Effector memory CD8-positive, alpha-beta T cell (primary cell): Measurements from ENCODE around the gene SLC43A1.
A peak's percentile ranks its signal among the peaks of the same experiment; 100 is the strongest.

Source experiments
- ATAC-seq: fragments of 150-1000 bp; cut with Tn5 transposase; replicated peaks from 2 replicates; pipeline ENCODE4 v1.10.0; 2021; ENCODE audit warnings: mild to moderate bottlenecking, moderate library complexity
- DNase-seq, 3 experiments: peaks; one replicate each; pipeline ENCODE4 v3.0.0; 2021
- H3K27ac Mint-ChIP-seq, 2 donors: one replicate each; pipeline ENCODE4 v1.8.0; 2022; ENCODE audit warnings: mild to moderate bottlenecking in 2 of 2, mixed read lengths in 2 of 2, moderate library complexity in 2 of 2
- H3K27me3 Mint-ChIP-seq, 2 donors: one replicate each; pipeline ENCODE4 v1.8.0; 2022; ENCODE audit warnings: mixed read lengths in 2 of 2
- H3K36me3 Mint-ChIP-seq: one replicate; pipeline ENCODE4 v1.8.0; 2022; ENCODE audit warnings: mild to moderate bottlenecking, moderate library complexity, mixed read lengths; ENCODE audit not compliant: insufficient read depth
- H3K4me1 Mint-ChIP-seq, 2 donors: one replicate each; pipeline ENCODE4 v1.8.0; 2022; ENCODE audit warnings: low read depth in 2 of 2, mixed read lengths in 2 of 2
- H3K4me3 Mint-ChIP-seq, 2 donors: one replicate each; pipeline ENCODE4 v1.8.0; 2022; ENCODE audit warnings: mild to moderate bottlenecking in 2 of 2, mixed read lengths in 2 of 2, moderate library complexity in 2 of 2
- H3K9me3 Mint-ChIP-seq, 2 donors: one replicate each; pipeline ENCODE4 v1.8.0; 2022; ENCODE audit warnings: mixed read lengths in 2 of 2
- total RNA-seq, 9 experiments: gene quantifications; one replicate each; lab custom pipeline; 2026; lab: John Stamatoyannopoulos, UW

The SLC43A1 gene
- total RNA-seq = 10.8 to 54.1 (median 33.5) reads per million in 9 experiments

GRCh38 chr11:57515332-57516060 is at the start of gene SLC43A1:
TSS of gene SLC43A1 (minus strand) at chr11:57515702. CDS start at chr11:57514111, 1,591 bp downstream.
- ATAC-seq (peak; percentile 40), DNase-seq (peak in 1 of 3 experiments; percentile 14)
- H3K27ac Mint-ChIP-seq = peak within 1 kb of the TSS; percentile 91 to 93
- peak within 1 kb of the TSS; percentile 93 to 99 for H3K4me3 Mint-ChIP-seq
- no peaks in the 10 kb centered on the region for H3K9me3 Mint-ChIP-seq
- H3K4me1 Mint-ChIP-seq = peaks cover 17 to 26% of the 10 kb centered on the region in 2 donors
- H3K27me3 Mint-ChIP-seq = peaks cover 0 to 7% of the 10 kb centered on the region in 2 donors
- peaks cover 2% of the 10 kb centered on the region for H3K36me3 Mint-ChIP-seq

DNA sequence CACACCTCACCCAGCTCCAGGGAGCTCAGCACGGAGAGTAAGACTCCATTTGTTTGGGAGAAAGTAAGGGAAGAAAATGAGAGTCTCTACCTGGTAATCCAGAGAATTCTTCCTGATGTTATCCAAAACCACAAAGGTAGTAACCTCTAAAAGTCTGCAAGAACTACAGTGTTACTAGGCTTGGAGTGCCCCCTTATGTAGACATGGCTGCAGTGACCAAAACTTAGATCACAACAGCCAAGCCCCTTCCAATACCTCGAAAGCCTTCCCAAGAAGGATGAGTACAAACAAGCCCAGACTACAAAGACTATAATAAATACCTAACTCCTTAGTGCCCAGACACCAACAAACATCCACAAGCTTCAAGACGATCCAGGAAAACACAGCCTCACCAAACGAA is 47.1 kb upstream of the SLC43A1 start:
- no peaks in the 10 kb centered on the region for H3K27me3 Mint-ChIP-seq
- H3K36me3 Mint-ChIP-seq = peaks cover 63% of the 10 kb centered on the region
- H3K27ac Mint-ChIP-seq = peak overlapping the region in 1 of 2 donors; percentile 72
- ATAC-seq (no peak), DNase-seq (no peak)
- peaks cover 45 to 57% of the 10 kb centered on the region in 2 donors for H3K4me1 Mint-ChIP-seq
- no peaks in the 10 kb centered on the region for H3K9me3 Mint-ChIP-seq
- no peak overlapping the region for H3K4me3 Mint-ChIP-seq

DNA sequence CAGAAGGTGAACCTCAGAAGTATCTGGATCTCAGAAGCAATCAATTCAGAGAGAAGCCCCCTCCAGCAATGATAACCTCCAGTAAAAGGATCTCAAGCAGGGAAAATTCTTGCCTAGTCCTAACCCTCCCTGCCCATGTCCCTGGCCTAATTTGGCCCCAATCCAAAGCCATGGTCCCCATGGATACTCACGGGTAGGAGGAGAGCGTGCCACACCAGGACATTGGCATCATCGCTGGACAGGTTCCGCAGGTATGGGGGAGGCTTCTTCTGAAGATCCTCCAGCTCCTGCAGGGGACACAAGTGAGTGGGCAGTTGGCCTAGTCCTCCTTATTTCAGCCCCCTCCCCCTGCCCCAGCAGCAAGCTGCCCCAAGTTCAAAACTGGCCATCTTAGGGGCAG is 44.6 kb upstream of the SLC43A1 start:
- Mint-ChIP-seq H3K27ac (peak overlapping the region; percentile 29 to 56), H3K36me3 (peaks cover 73% of the 10 kb centered on the region)

DNA sequence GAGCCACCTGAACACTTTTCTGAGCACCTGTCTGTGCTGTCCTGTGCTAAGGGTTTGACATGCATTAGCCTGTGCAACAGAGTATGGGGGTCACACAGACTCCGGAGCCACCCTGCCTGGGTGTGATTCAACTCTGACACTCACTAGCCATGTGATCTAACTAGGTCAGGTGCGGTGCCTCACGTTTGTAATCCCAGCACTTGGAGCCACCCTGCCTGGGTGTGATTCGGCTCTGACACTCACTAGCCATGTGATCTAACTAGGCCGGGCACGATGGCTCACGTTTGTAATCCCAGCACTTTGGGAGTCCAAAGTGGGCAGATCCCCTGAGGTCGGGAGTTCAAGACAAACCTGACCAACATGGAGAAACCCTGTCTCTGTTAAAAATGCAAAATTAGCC is 40.5 kb upstream of the SLC43A1 start:
- H3K27ac Mint-ChIP-seq = peak overlapping the region in 1 of 2 donors; percentile 72
- DNase-seq (no peak), ATAC-seq (no peak)
- H3K4me3 Mint-ChIP-seq = no peak overlapping the region
- no peaks in the 10 kb centered on the region for H3K9me3 Mint-ChIP-seq
- H3K27me3 Mint-ChIP-seq = no peaks in the 10 kb centered on the region
- H3K4me1 Mint-ChIP-seq = peaks cover 2 to 6% of the 10 kb centered on the region in 2 donors
- peaks cover 91% of the 10 kb centered on the region for H3K36me3 Mint-ChIP-seq

More for the DNA sequence above, 44.6 kb upstream of the SLC43A1 start:
- Mint-ChIP-seq H3K9me3 (no peaks in the 10 kb centered on the region), H3K27me3 (no peaks in the 10 kb centered on the region), H3K4me1 (peaks cover 32 to 38% of the 10 kb centered on the region in 2 donors), H3K4me3 (no peak overlapping the region)
- DNase-seq (no peak), ATAC-seq (no peak)

DNA sequence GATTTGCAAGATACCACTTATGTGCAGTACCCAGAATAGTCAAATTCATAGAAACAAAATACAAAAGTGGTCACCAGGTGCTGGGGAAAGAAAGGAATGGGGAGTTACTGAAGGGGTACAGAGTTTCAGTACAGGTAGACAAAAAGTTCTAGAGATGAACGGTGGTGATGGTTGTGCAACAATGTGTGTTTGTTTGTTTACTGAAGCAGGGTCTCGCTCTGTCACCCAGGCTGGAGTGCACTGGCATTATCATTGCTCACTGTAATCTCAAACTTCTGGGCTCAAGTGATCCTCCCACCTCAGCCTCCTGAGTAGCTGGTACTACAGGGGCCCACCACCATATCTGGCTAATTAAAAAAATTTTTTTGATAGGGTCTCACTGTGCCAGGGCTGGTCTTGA is 39.9 kb upstream of the SLC43A1 start:
- peak overlapping the region in 1 of 2 donors; percentile 75 for H3K27ac Mint-ChIP-seq
- ATAC-seq = no peak

GRCh38 chr11:57552479-57552878 is 37.0 kb upstream of the SLC43A1 start:
- Mint-ChIP-seq H3K4me1 (peaks cover 4 to 7% of the 10 kb centered on the region in 2 donors), H3K27me3 (no peaks in the 10 kb centered on the region), H3K4me3 (no peak overlapping the region), H3K36me3 (peaks cover 91% of the 10 kb centered on the region), H3K9me3 (no peaks in the 10 kb centered on the region), H3K27ac (no peak overlapping the region)
- ATAC-seq = no peak
- DNase-seq = no peak

More for the DNA sequence above, 39.9 kb upstream of the SLC43A1 start:
- H3K4me1 Mint-ChIP-seq = peaks cover 0 to 3% of the 10 kb centered on the region in 2 donors
- H3K4me3 Mint-ChIP-seq = no peak overlapping the region
- H3K27me3 Mint-ChIP-seq = no peaks in the 10 kb centered on the region
- peaks cover 92% of the 10 kb centered on the region for H3K36me3 Mint-ChIP-seq
- DNase-seq = no peak
- H3K9me3 Mint-ChIP-seq = no peaks in the 10 kb centered on the region

- no peaks in the 10 kb centered on the region for H3K9me3 Mint-ChIP-seq
- H3K4me3 Mint-ChIP-seq = no peak overlapping the region
- peak overlapping the region in 1 of 2 donors; percentile 35 for H3K27ac Mint-ChIP-seq
- DNase-seq (no peak), ATAC-seq (no peak)
- peaks cover 10 to 12% of the 10 kb centered on the region in 2 donors for H3K4me1 Mint-ChIP-seq
- H3K27me3 Mint-ChIP-seq = no peaks in the 10 kb centered on the region
- H3K36me3 Mint-ChIP-seq = peaks cover 86% of the 10 kb centered on the region
Observed at GRCh38 chr11:57551941-57552340, 36.4 kb upstream of the SLC43A1 start.

DNA sequence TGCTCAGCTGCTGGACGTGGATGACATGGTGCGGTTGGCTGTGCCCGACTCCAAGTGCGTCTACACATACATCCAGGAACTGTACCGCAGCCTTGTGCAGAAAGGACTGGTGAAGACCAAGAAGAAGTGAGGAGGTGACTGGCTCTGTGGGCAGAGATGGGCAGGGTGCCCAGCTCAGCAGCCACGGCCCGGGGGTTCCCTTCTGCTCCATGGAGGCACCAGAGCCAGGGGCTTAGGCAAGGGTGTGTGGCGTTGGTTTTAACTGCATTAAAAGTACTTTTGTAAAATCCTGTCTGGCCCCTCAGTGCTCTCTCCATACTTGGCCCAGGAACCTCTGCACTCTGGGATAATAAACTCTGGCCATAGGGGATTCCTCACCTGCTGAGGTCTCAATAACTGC is 34.5 kb upstream of the SLC43A1 start:
- H3K27me3 Mint-ChIP-seq = no peaks in the 10 kb centered on the region
- ATAC-seq (no peak), DNase-seq (no peak)
- H3K4me3 Mint-ChIP-seq = no peak overlapping the region
- H3K9me3 Mint-ChIP-seq = no peaks in the 10 kb centered on the region
- H3K36me3 Mint-ChIP-seq = peaks cover 69% of the 10 kb centered on the region
- H3K27ac Mint-ChIP-seq = peak overlapping the region; percentile 79 to 87
- H3K4me1 Mint-ChIP-seq = peaks cover 9 to 10% of the 10 kb centered on the region in 2 donors

DNA sequence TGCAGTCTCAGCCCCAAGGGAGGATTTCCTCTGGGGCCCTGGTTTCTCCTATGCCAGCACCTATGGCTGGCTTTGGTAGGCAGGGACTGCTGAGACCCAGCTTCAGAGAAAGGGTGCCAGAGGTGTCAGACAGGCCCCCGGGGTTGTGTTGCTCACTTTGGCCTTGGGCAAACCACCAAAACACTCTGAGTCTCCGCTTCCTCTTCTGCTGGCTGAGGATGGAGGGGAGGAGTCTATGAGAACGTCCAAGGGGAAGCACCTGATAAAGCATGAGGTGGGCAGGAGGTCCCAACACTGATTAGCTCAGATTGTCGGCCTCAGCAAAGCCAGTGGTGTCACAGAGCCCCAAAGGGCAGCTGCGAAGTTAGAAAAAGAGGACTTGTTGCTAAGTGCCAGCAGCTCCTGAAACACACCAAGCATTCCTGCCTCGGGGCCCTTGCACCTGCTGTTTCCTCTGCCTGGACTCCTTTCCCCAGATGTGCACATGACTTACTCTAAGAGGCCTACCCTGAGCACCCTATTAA is 32.4 kb upstream of the SLC43A1 start:
- DNase-seq = peak in 2 of 3 experiments; percentile 11 to 23
- ATAC-seq = peak; percentile 82
- no peak overlapping the region for H3K4me3 Mint-ChIP-seq
- H3K27me3 Mint-ChIP-seq = no peaks in the 10 kb centered on the region
- peaks cover 9 to 10% of the 10 kb centered on the region in 2 donors for H3K4me1 Mint-ChIP-seq
- H3K36me3 Mint-ChIP-seq = peaks cover 49% of the 10 kb centered on the region
- no peaks in the 10 kb centered on the region for H3K9me3 Mint-ChIP-seq
- H3K27ac Mint-ChIP-seq = peak overlapping the region; percentile 87 to 93

- peak overlapping the region in 1 of 2 donors; percentile 47 for H3K4me3 Mint-ChIP-seq
- no peak for DNase-seq
- peaks cover 9 to 12% of the 10 kb centered on the region in 2 donors for H3K4me1 Mint-ChIP-seq
- H3K27me3 Mint-ChIP-seq = no peaks in the 10 kb centered on the region
- H3K27ac Mint-ChIP-seq = peak overlapping the region; percentile 87 to 93
- H3K36me3 Mint-ChIP-seq = peaks cover 44% of the 10 kb centered on the region
- ATAC-seq = no peak
- H3K9me3 Mint-ChIP-seq = no peaks in the 10 kb centered on the region
Observed at GRCh38 chr11:57546869-57547475, 31.5 kb upstream of the SLC43A1 start.

DNA sequence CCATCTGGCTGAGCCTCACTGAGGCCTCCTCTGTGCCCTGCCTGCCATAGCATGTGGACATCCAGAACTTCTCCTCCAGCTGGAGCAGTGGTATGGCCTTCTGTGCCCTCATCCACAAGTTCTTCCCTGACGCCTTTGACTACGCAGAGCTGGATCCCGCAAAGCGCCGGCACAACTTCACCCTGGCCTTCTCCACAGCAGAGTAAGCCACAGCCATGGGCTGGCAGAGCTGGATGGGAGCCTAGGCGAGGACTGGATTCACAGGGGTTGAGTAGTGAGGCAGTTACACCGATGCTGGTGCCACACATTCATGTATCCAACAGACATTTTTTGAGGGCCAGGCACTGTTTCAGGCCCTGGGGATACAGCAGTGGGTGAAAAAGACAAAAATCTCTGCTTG is 30.9 kb upstream of the SLC43A1 start:
- Mint-ChIP-seq H3K4me1 (peaks cover 9 to 12% of the 10 kb centered on the region in 2 donors), H3K27me3 (no peaks in the 10 kb centered on the region), H3K36me3 (peaks cover 39% of the 10 kb centered on the region), H3K4me3 (no peak overlapping the region), H3K9me3 (no peaks in the 10 kb centered on the region), H3K27ac (peak overlapping the region; percentile 87 to 93)
- ATAC-seq (no peak), DNase-seq (no peak)

DNA sequence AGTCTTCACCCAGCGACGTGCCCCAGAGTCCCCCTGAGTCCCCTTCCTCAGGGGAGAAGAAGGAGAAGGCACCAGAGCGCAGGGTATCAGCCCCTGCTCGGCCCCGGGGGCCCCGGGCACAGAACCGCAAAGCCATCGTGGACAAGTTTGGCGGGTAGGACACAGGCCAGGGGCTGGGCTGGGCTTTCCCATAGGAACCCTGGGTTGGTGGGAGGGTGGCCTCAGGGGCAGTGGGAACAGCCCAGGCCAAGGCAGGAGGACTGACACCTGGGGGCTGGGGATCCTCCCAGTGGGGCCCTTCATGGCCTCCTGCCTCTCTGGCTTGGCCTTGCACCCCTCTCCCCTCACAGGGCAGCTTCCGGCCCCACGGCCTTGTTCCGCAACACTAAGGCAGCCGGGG is 30.4 kb upstream of the SLC43A1 start:
- peaks cover 37% of the 10 kb centered on the region for H3K36me3 Mint-ChIP-seq
- ATAC-seq = no peak

GRCh38 chr11:57544566-57544965 is 29.1 kb upstream of the SLC43A1 start:
- Mint-ChIP-seq H3K4me3 (no peak overlapping the region), H3K4me1 (peaks cover 9 to 12% of the 10 kb centered on the region in 2 donors), H3K36me3 (peaks cover 28% of the 10 kb centered on the region), H3K27me3 (no peaks in the 10 kb centered on the region), H3K9me3 (no peaks in the 10 kb centered on the region), H3K27ac (peak overlapping the region in 1 of 2 donors; percentile 79)
- DNase-seq (no peak), ATAC-seq (no peak)

More for the DNA sequence above, 30.4 kb upstream of the SLC43A1 start:
- Mint-ChIP-seq H3K27ac (peak overlapping the region; percentile 17 to 79), H3K4me1 (peaks cover 9 to 12% of the 10 kb centered on the region in 2 donors), H3K27me3 (no peaks in the 10 kb centered on the region), H3K9me3 (no peaks in the 10 kb centered on the region), H3K4me3 (no peak overlapping the region)
- DNase-seq = no peak
